Measurements from ENCODE around the gene DARS1.
"Not testable (repeated sequence)": the region's sequence is repeated elsewhere in the genome, so short reads cannot be mapped to it uniquely, and the experiment has no call there.

DARS1 gene

DNA sequence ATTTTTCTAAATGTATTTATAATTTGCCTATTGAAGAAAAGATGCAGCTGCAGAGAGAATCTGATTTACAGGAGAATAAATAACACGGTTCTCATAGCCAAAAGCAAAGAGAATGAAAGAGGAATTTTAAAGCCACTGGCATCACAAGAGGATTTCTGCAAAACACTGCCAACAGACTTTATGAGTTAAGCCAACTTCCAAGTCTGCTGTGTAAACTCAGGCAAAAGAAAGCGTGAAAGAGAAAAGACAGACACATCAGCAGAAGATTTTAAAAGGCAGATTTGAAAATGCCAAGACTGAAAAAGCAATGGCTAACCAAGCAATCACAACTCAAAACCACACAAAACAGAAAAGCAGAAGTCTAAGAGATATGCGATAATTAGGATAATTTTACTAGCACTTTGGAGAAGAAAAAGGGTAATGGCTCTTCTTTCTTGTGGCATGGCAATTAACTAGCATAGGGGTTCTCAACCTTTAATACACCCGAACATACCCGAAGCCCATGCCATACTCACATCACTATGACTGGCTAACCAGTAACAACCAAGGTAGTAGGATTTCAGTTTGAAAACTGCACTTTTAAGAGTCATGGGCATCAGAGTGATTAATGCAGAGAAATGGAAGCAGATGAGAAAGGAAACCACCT lies 4.9 kb downstream of the DARS1 start:
- no peak for DNase-seq

DNA sequence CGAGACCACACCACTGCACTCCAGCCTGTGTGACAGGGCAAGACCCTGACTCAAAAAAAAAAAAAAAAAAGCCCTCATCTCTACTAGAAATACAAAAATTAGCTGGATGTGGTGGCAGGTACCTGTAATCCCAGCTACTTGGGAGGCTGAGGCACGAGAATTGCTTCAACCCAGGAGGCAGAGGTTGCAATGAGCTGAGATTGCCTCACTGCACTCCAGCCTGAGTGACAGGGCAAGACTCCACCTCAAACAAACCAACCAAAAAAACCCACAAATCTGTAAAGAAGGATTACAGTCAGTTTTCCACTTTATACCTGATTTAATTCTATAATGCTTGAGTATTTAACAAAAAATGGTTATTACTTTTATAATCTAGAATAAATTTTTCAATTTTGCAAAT lies 9.7 kb downstream of the DARS1 start:
- no peak for DNase-seq

DNA sequence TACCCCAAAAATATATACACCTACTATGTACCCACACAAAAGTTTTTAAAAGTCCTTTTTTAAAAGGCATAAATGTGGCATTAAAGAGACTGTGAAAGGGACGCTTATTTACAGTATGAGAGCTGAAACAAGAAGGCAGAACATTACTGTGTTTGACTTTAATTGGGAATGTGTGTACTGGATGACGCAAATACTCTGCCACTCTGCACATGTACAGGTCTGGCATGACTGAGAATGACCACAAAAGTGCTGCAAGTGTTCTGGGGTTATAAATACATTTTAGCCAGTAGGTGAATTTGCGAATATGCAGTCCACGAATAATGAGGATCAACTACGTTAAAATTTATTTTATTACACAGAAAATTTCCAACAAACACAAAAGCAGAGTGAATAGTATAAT lies 11.4 kb downstream of the DARS1 start:
- no peak for DNase-seq

GRCh38 chr2:135969655-135970387 lies 15.6 kb downstream of the DARS1 start:
- no peak for DNase-seq

- no peak for DNase-seq
These were observed 19.7 kb downstream of the DARS1 start for GRCh38 chr2:135965756-135966155.

GRCh38 chr2:135964404-135964803 lies 21.0 kb downstream of the DARS1 start:
- DNase-seq: not testable (repeated sequence)

- DNase-seq: peak; percentile 72
These were observed 21.6 kb downstream of the DARS1 start for GRCh38 chr2:135963841-135964240.

GRCh38 chr2:135962366-135963123 lies 22.9 kb downstream of the DARS1 start:
- DNase-seq: no peak

- no peak for DNase-seq
These were observed 24.5 kb downstream of the DARS1 start for GRCh38 chr2:135960656-135961551.

DNA sequence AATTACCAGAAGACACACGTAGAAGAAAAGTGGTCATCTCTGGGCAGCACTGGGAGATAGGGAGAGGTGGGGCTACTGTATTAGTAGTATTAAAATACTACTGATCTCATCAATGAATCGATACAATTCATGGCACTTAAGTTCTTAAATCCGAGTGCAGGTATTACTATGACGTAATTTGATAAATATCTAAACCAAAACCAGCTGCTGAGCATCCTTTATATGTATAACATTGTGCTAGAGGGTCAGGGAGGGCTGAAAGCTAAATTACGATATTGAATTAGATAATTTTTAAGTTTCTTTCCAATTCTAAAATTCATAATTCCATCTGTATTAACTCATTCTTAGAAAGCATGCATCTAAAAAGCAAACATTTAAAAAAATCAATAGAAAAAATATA lies 25.3 kb downstream of the DARS1 start:
- no peak for DNase-seq

DNA sequence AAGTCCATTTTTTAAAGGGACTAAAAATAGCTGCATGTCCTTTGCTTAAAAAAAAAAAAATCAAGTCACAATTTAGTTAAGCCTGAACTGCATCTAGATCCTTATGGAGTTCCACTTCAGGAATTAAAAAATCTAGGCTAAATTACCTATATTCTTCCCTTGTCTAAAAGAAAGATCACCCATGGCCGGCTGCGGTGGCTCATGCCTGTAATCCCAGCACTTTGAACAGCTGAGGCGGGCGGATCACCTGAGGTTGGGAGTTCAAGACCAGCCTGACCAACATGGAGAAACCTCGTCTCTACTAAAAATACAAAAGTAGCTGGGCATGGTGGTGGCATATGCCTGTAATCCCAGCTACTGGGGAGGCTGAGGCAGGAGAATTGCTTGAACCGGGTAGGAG lies 26.5 kb downstream of the DARS1 start:
- not testable (repeated sequence) for DNase-seq

GRCh38 chr2:135954020-135954601 lies 31.3 kb downstream of the DARS1 start:
- DNase-seq: no peak

DNA sequence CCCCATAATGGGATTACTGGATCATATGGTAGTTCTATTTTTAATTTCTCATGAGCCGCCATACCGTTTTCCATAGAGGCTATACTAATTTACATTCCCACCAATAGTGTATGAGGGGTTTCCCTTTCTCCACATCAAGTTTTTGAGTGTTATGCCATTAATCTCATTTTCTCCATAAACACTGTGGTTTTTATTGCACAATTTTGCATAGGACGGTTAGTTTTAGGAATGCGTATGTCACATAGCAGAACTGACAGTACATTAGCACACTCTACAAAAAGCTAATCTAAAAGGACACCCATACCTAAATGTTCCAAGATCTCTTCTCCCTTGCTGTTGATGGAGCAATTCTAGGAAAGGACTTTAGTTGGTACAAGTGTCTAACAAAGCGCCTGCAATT lies 32.5 kb downstream of the DARS1 start:
- DNase-seq: peak; percentile 16

- DNase-seq: no peak
These were observed 34.3 kb downstream of the DARS1 start for GRCh38 chr2:135951041-135951583.

- no peak for DNase-seq
These were observed 35.8 kb downstream of the DARS1 start for GRCh38 chr2:135949451-135950234.

DNA sequence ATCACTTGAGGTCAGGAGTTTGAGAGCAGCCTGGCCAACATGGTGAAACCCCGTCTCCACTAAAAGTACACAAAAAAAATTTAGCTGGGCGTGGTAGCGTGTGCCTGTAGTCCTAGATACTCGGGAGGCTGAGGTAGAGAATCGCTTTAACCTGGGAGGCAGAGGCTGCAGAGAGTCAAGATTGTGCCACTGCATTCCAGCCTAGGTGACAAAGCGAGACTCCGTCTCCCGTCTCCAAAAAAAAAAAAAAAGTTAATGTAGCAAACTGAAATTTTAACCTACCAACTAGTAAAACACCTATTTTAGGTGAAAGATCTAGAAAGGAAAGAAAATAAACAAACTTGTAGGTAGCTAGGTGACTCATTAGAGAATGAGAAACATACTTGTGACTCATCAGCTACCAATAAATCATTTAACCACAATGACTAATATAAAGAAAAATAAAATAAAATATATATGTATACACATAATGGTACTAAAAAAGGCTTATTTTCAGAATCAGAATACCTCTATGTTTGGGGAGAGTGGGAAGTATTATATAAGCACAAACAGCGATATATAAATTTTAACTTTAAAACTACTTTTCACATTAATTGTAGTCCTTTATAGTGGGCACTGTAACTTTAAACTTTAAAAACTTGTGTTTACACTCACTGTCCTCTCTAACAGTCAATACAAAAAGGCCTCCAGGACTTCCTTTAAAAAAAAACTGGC lies 36.6 kb downstream of the DARS1 start:
- DNase-seq: peak; percentile 49

- no peak for DNase-seq
These were observed 37.3 kb downstream of the DARS1 start for GRCh38 chr2:135948141-135948540.

DNA sequence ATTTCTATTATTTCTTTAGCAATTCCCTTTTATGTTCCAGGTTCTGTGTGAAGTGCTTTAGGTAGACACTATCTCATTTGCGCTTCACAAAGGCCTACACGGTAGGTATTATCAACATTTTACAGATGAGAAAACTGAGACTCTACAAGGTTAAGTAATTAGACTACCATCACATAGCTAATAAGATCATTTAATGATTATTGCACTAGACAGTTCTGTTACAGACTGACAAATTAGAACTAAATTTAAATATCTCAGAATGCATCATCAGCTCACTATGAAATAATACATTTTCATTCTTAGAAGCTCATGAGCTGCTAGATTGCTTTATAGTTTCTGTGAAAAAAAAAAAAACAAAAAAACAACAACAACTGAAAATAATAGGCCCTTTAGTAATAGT lies 37.9 kb downstream of the DARS1 start:
- no peak for DNase-seq

DNA sequence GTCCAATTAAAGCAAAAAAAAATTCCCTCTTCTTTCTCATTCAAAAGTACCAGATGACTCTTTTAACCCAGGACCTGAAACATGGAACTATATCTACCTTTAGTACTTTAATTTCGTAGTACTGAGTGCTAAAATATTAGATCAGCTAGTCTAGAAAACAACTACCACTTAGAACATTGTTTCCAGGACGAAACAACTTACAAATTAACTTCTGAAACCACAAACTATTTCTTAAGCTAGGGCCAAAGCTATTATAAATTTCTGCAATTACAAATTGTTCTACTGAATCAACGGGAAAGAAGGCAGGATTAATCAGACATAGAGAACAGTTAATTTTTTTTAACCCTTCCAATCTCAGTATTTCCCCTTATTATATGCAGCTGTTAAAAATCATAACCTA lies 39.9 kb downstream of the DARS1 start:
- no peak for DNase-seq

- no peak for DNase-seq
These were observed 40.8 kb downstream of the DARS1 start for GRCh38 chr2:135944625-135945024.
